PC-9 (cell line): Measurements from ENCODE around the gene KRT82. TPM values are rescaled to one million over a fixed set of nuclear protein-coding genes. Genes with fewer than 3 reads are reported as not detected.

ENCODE experiments used
- BruUV-seq: library from RNA; stranded (reverse); fragments of 400-500 nt; replicated peaks from 2 replicates; lab custom pipeline; 2021; lab: Mats Ljungman, UMichigan
- CTCF ChIA-PET: fragments of 300-600 bp; sonication (Branson Sonifier 250); formaldehyde crosslinking; loops from one replicate; lab custom pipeline; 2022; ENCODE audit warnings: antibody characterized with exemption; lab: Charles Lee
- POLR2A ChIA-PET: fragments of 300-600 bp; sonication (Branson Sonifier 250); formaldehyde crosslinking; loops from one replicate; lab custom pipeline; 2022; ENCODE audit warnings: antibody characterized with exemption; ENCODE audit not compliant: unreplicated experiment; lab: Charles Lee
- DNase-seq, 2 experiments: peaks; one replicate each; pipeline versions ENCODE4 v3.0.0 to v3.0.0-alpha.2; 2015 to 2022; ENCODE audit warnings: mixed read lengths in 1 of 2
- H2AFZ ChIP-seq: fragments of 200-600 bp; sonication (generic); 2 replicates; pipeline ENCODE4 v1.8.1; 2017; ENCODE audit warnings: antibody characterized with exemption
- H3F3A ChIP-seq: fragments of 200-600 bp; sonication (generic); 2 replicates; pipeline ENCODE4 v1.8.1; 2017; ENCODE audit warnings: antibody characterized with exemption, mild to moderate bottlenecking, low read depth; ENCODE audit not compliant: insufficient read depth
- H3K27ac ChIP-seq: fragments of 200-600 bp; sonication (generic); 2 replicates; pipeline ENCODE4 v1.6.1; 2016; ENCODE audit warnings: mixed run types
- H3K27me3 ChIP-seq: fragments of 200-600 bp; sonication (generic); 2 replicates; pipeline ENCODE4 v1.6.1; 2016; ENCODE audit warnings: low read depth, mixed run types; ENCODE audit not compliant: insufficient read depth
- H3K36me3 ChIP-seq: fragments of 200-600 bp; sonication (generic); 2 replicates; pipeline ENCODE4 v1.6.1; 2016; ENCODE audit warnings: low read depth, mixed run types
- H3K4me1 ChIP-seq: fragments of 200-600 bp; sonication (generic); replicated peaks from 2 replicates; pipeline ENCODE4 v1.6.1; 2016; ENCODE audit warnings: mixed run types; ENCODE audit not compliant: insufficient read depth
- H3K4me2 ChIP-seq: fragments of 200-600 bp; sonication (generic); 2 replicates; pipeline ENCODE4 v1.6.1; 2017; ENCODE audit warnings: mixed run types
- H3K4me3 ChIP-seq: fragments of 200-600 bp; sonication (generic); 2 replicates; pipeline ENCODE4 v1.6.1; 2016; ENCODE audit warnings: mixed run types
- H3K79me2 ChIP-seq: fragments of 200-600 bp; sonication (generic); 2 replicates; pipeline ENCODE4 v1.6.1; 2017; ENCODE audit warnings: low read depth, mixed run types
- H3K9me2 ChIP-seq: fragments of 200-600 bp; sonication (generic); 2 replicates; pipeline ENCODE4 v1.8.1; 2017; ENCODE audit warnings: mild to moderate bottlenecking; ENCODE audit not compliant: insufficient read depth
- H3K9me3 ChIP-seq: fragments of 200-600 bp; sonication (generic); 2 replicates; pipeline ENCODE4 v1.8.1; 2016; ENCODE audit warnings: low read depth; ENCODE audit not compliant: insufficient read depth
- H4K20me1 ChIP-seq: fragments of 200-600 bp; sonication (generic); 2 replicates; pipeline ENCODE4 v1.8.1; 2017; ENCODE audit not compliant: insufficient read depth
- EZH2 ChIP-seq: fragments of 200-600 bp; sonication (generic); IDR thresholded peaks from 2 replicates; pipeline ENCODE4 v1.8.0; 2017; ENCODE audit warnings: antibody characterized with exemption, low read depth
- intact Hi-C: fragments of 100-400 bp; cut with micrococcal nuclease; formaldehyde crosslinking; loops from one replicate; pipeline ENCODE4 v1.10.0; 2022; ENCODE audit not compliant: unreplicated experiment
- total RNA-seq: library from RNA; stranded (reverse); gene quantifications from 2 replicates; pipeline ENCODE4 v1.2.3, GENCODE V29; 2021
- TF ChIP-seq, protein P1 (sequence below): fragments of 200-600 bp; sonication (generic); conservative IDR thresholded peaks from 2 replicates; pipeline ENCODE4 v1.6.1; 2017; ENCODE audit warnings: mixed run types, antibody characterized with exemption, mild to moderate bottlenecking, moderate library complexity

KRT82 gene
- total RNA-seq, 1 experiment from 2014 or later = not detected

DNA sequence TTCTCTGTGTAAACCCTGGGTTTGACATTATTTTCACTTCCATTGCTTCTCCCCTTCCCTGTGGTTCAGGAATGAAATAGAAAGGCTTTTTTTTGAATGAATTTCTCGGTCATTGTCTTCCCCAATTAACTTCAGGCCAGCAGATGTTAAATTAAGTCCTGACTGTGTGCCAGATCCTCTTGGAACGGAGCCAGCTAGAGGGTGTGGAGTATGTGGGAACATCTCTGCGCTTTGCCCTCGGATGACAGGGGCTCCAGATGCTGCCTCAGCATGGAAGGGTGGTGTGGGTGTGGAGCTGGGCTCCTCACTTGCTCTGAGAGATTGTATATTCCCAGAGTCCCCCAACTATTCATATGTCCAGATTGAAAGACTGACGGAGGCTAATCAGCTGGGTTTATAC is 51.9 kb downstream of the KRT82 start:
- POLR2A ChIA-PET = no interaction called here
- Histone ChIP-seq H3K36me3 (no peaks in the 10 kb centered on the region), H4K20me1 (no peaks in the 10 kb centered on the region), H3K4me2 (no peak overlapping the region), H3K27ac (no peak overlapping the region), H3K79me2 (no peaks in the 10 kb centered on the region), H3K27me3 (no peaks in the 10 kb centered on the region), H3F3A (no peaks in the 10 kb centered on the region), H2AFZ (no peak overlapping the region), H3K9me3 (no peaks in the 10 kb centered on the region), H3K4me3 (no peak overlapping the region), H3K9me2 (no peaks in the 10 kb centered on the region), H3K4me1 (no peaks in the 10 kb centered on the region)
- BruUV-seq = no TSS peak
- CTCF ChIA-PET = no interaction called here
- TF ChIP-seq EZH2 = no peak
- TF ChIP-seq, protein P1, sequence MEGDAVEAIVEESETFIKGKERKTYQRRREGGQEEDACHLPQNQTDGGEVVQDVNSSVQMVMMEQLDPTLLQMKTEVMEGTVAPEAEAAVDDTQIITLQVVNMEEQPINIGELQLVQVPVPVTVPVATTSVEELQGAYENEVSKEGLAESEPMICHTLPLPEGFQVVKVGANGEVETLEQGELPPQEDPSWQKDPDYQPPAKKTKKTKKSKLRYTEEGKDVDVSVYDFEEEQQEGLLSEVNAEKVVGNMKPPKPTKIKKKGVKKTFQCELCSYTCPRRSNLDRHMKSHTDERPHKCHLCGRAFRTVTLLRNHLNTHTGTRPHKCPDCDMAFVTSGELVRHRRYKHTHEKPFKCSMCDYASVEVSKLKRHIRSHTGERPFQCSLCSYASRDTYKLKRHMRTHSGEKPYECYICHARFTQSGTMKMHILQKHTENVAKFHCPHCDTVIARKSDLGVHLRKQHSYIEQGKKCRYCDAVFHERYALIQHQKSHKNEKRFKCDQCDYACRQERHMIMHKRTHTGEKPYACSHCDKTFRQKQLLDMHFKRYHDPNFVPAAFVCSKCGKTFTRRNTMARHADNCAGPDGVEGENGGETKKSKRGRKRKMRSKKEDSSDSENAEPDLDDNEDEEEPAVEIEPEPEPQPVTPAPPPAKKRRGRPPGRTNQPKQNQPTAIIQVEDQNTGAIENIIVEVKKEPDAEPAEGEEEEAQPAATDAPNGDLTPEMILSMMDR = no peak
- DNase-seq = no peak
- intact Hi-C loops = no loop called here

DNA sequence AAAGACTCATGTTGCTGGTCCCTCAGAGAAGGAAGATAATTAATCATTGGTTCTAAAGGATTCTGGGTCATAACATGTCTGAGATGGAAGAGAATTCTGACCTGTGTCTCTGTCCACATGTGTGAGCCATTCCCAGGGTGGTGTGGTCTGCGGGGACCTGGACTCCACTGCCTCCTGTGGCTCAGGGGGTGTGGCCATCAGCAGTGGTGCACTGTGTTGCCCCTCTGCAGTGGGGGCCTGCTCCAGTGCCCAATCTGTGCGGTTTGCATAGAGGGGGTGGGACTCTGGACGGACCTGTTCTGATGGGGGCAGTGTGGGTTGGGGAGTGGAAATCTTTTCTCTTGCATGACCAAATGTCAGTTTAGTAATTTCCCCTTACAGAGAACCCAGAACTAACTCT is 52.4 kb downstream of the KRT82 start:
- Histone ChIP-seq H3K4me2 (no peak overlapping the region), H3K27me3 (no peaks in the 10 kb centered on the region), H4K20me1 (no peaks in the 10 kb centered on the region), H3K27ac (no peak overlapping the region), H3K9me3 (no peaks in the 10 kb centered on the region), H3K4me3 (no peak overlapping the region), H2AFZ (no peak overlapping the region), H3K36me3 (no peaks in the 10 kb centered on the region), H3K9me2 (no peaks in the 10 kb centered on the region), H3K4me1 (no peaks in the 10 kb centered on the region), H3F3A (no peaks in the 10 kb centered on the region), H3K79me2 (no peaks in the 10 kb centered on the region)
- ChIA-PET POLR2A (no interaction called here), CTCF (no interaction called here)
- no TSS peak for BruUV-seq
- DNase-seq = no peak
- no peak for TF ChIP-seq EZH2
- TF ChIP-seq, protein P1 = no peak
- intact Hi-C loops = no loop called here

DNA sequence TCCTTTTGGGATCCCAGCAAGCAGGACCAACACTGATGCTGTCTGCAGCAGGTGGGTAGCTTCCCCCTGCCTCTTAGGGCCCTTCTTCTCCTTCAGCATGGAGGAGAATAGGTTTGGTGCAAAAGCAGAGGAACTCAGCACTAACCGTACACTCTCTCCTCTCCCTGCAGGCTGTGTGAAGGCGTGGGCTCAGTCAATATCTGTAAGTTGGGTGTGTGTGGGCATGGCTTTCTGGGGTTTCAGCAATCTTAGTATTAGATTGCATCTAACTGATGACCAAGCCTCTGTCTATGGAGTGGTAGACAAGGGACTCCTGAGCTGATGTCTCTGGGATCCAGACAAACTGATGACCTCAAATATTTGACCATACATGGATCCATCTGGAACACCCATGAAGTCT is 53.2 kb downstream of the KRT82 start:
- H2AFZ ChIP-seq = no peak overlapping the region
- H3K27ac ChIP-seq = no peak overlapping the region
- no peak for DNase-seq
- no peak for TF ChIP-seq EZH2
- TF ChIP-seq, protein P1 = no peak
- BruUV-seq = no TSS peak
- intact Hi-C loops = no loop called here
- H3K9me2 ChIP-seq = no peaks in the 10 kb centered on the region
- H3K4me3 ChIP-seq = no peak overlapping the region
- no peaks in the 10 kb centered on the region for H3K36me3 ChIP-seq
- H3F3A ChIP-seq = no peaks in the 10 kb centered on the region
- H4K20me1 ChIP-seq = no peaks in the 10 kb centered on the region
- H3K4me1 ChIP-seq = no peaks in the 10 kb centered on the region
- ChIA-PET CTCF (no interaction called here), POLR2A (no interaction called here)
- no peaks in the 10 kb centered on the region for H3K27me3 ChIP-seq
- no peaks in the 10 kb centered on the region for H3K79me2 ChIP-seq
- no peaks in the 10 kb centered on the region for H3K9me3 ChIP-seq
- no peak overlapping the region for H3K4me2 ChIP-seq
